GM19372 (cell line): Measurements from ENCODE around the gene CLDN16.

Source experiments
- ATAC-seq: cut with Tn5 transposase; IDR thresholded peaks from one replicate; pipeline ENCODE4 v1.9.1; 2021; ENCODE audit warnings: mild to moderate bottlenecking, low read depth, moderate library complexity; ENCODE audit not compliant: unreplicated experiment

Gene CLDN16

GRCh38 chr3:190378240-190378891 lies 9.6 kb upstream of the CLDN16 start:
- no peak for ATAC-seq

DNA sequence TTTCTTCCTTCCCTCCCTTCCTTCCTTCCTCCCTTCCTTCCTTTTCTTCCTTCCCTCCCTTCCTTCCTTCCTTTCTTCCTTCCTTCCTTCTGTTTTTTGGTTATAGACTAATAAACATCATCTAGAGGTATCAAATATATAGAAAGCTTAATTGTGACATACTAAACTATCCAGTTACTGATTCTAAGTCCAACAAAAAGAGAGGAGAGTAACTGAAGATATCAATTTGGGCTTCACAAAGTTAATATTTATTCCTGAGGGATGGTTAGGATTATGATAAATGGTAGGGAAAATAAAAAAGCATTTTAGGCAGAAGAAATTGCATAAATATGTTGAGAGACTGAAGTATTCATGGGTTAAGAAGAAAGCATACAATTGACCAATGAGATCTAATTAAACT lies 7.8 kb upstream of the CLDN16 start:
- no peak for ATAC-seq

DNA sequence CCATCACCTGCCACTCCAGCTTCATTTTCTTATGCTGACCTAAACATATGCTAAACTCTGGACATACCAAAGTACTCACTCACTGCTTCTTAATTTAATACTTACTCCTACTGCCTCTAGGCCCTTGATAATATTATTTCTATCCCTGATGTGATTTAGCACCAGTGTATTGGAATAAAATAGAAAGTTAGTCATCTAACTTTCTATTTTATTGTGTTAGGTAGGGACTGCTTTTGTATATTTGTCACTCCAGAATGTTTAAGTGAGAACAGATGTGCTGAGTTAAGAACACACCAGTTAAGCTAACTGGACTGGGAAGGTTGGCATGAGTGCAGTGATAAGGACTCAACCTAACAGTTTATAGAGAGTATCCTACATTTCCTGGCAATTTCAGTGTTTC lies 6.5 kb upstream of the CLDN16 start:
- ATAC-seq: no peak

DNA sequence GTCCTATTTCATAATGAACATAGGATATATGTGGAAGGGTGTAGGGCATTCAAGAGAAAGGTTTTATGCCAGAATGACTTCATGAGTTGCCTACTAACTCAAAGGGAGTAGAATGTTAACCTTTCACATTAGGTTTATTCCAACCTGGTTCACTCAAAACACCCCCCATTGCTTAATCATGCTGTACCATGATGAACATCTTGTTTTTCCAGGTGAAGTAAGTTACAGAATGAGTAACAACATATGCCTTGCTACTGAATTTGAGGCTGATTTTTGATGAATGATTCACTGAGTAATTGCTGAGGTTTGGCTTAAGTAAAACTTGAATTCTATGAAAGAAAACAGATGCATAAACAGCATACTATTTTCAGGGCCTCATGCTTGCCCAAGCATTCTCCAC lies 5.9 kb upstream of the CLDN16 start:
- no peak for ATAC-seq

- peak; percentile 95 for ATAC-seq
These were observed 3.6 kb upstream of the CLDN16 start for GRCh38 chr3:190384309-190384756.

- no peak for ATAC-seq
These were observed 2.0 kb upstream of the CLDN16 start for GRCh38 chr3:190385731-190386688.

DNA sequence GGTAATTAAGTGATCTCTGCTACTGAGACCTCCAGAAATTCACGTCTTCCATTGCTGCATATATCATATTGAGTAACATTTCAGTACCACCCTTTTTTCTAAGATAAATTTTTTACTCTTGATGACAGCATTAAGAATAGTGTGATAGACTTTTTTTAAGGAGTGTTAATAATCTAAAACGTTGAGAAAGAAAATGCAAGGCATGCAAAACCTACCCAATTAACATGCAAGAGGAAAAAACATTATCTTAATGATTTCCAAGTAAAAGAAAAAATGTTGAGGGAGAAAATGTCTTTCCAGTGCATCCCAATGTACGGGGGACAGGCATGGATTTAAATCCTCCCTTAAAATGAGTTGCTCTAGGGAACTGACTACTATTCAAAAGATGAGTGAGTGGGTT lies 740 bp downstream of the CLDN16 start:
- ATAC-seq: no peak

DNA sequence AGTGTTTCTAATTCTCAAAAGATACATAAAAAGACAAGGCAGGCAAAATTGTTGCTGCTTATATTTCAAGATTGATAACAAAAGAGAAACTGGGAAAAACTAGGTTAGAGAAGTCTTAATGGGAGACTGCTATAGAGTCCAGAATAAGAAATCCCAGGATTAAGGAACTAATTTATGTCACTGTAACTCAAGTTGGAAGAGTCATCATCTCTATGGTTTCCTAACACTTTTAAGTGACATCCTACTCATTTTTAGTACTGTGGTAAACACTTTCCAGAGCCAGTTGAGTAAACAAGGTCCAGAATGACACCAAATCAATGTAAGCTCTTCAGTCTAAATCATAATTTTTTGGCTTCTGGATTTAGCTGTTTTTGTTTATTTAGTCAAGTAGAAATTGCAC lies 8.0 kb downstream of the CLDN16 start:
- ATAC-seq: no peak

DNA sequence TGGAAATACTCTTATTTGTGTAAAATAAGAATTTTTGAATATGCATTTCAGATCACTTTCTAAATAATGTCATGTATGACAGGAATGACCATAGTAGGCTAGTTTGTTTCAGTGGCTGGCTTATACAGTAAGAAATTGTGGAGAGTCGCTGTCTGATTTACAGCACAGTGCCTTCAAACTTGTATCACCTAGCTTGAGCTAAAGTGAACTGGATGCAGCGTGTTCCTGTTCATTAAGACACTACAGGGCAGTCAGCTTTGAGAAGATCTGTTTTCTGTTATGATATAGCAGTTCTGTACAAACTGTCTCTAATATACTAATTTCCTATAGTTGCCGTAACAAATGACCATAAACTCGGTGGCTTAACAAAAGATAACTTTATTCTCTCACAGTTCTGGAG lies 9.9 kb downstream of the CLDN16 start:
- no peak for ATAC-seq

GRCh38 chr3:190399677-190400076 lies 11.7 kb downstream of the CLDN16 start:
- no peak for ATAC-seq

- no peak for ATAC-seq
These were observed 14.0 kb downstream of the CLDN16 start for GRCh38 chr3:190401963-190402362.

DNA sequence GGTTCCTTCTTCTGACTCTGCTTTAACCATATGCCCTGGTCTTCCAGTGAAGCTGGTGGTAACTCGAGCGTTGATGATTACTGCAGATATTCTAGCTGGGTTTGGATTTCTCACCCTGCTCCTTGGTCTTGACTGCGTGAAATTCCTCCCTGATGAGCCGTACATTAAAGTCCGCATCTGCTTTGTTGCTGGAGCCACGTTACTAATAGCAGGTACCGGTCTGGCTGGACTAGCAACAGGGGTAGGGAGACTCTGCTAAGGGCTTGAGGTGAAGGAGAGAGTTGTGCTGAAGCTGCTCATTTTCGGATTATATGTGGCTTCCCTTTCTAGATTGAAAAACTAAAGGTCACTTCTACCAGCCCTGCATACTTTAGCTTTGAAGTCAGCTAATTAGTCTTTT lies 16.8 kb downstream of the CLDN16 start:
- no peak for ATAC-seq

DNA sequence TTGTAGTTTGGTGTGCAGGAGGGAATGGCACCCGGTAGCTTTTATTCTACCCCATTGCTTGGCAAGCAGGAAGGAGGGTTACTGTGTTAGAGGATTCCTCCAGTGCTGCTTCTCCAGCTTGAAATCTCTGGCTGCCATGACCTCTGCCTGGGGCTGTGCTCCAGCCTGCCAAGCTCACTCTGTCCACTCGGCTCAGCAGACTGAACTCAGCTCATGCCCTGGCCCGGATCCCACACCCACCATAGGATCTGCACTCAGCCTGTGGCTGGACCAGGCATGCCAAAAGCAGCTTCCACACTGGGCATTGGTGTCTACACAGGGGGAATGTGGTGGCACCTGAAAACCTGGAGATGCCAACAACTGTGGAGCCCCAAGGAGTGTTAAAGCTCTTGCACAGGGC lies 26.3 kb downstream of the CLDN16 start:
- ATAC-seq: no peak

DNA sequence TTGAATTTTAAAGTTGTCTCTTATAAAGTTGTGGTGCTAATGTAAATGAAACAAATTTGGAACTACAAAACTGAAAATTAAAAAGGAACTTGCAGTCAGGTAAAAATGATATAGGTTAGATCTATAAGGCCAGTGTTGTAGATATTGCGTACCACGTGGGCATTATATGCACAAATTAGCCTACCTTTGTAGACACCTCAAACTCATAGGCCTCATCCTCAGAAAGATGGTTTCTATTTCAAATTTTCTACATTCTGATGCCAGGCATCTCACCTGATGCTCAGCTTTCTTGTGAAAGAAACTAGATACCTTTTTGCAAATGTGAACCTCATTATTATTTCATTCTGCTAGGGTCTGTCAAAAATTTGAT lies 36.1 kb downstream of the CLDN16 start:
- peak; percentile 6 for ATAC-seq

- ATAC-seq: peak; percentile 76
These were observed 36.8 kb downstream of the CLDN16 start for GRCh38 chr3:190424478-190425439.

DNA sequence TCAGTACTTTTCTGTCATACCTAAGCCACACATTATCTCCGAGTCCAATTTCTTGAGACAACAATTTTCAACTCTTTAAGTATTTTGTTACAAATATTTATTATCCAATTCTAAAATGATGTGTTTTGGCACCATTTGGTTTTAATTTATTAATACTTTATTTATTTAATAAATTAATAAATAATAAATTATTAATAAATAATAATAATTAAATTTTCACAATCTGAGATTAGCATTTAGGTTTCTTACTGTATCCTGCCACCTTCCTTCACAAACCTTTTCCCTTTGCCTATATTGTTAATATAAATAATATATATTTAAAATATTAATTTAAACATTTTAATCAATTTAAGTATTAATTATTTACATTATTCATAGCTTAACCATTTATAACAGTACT lies 37.9 kb downstream of the CLDN16 start:
- ATAC-seq: no peak

GRCh38 chr3:190426806-190427507 lies 39.0 kb downstream of the CLDN16 start:
- ATAC-seq: no peak

DNA sequence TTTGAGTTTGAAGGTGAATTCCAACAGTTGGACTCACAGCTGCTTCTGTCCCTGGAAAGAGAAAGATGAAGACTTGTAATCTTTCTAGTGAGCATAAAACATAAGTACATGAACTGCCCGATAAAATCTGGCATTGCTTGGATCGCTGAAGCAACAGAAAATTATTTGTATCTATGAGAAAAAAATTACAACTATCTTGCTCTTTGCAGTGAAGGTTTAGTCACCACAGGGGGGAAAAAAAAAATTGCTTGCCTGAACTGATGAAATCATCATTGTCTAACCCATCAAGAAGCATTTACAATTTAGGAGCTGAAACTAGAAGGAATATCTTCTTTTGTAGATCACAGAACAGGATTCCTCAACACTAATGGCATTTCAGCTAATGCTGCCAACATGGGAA lies 41.7 kb downstream of the CLDN16 start:
- no peak for ATAC-seq

DNA sequence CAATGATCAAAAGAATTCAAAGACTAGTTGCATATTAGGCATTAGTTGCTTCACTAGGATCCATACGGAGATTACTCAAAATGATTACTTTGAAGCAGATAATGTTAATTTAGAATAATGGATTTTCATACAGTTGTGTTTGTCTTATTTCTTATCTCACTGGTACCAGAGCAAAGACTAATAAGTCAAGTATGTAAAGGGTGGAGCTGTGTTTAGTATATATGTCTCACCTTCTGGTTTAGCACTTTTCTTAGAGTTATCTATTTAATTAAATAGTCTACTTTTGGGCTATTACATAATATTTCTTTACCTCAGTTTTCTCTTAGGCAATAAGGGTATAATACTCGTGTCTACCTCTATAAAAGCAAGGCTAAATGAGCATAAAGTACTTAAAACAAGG lies 42.9 kb downstream of the CLDN16 start:
- no peak for ATAC-seq

GRCh38 chr3:190432216-190432615 lies 44.3 kb downstream of the CLDN16 start:
- ATAC-seq: no peak
